Heart right ventricle (tissue), 16 donors: ENCODE measurements around the gene TMEM86B. TPM values are rescaled to one million over a fixed set of nuclear protein-coding genes. Genes with fewer than 3 reads are reported as not detected.
A peak's percentile ranks its signal among the peaks of the same experiment; 100 is the strongest.

Experiments used
- ATAC-seq, 8 donors: fragments of 200-7000 bp; cut with Tn5 transposase; one replicate each; pipeline ENCODE4 v1.9.1; 2020; ENCODE audit warnings: mild to moderate bottlenecking in 8 of 8, moderate library complexity in 8 of 8, moderate number of reproducible peaks in 1 of 8
- DNase-seq, 2 donors: peaks; one replicate each; pipeline ENCODE4 v3.0.0-alpha.2; 2020
- H3K27ac ChIP-seq, 10 donors: fragments of 200-600 bp; sonication (generic) in 2 of 10; one replicate each; pipeline versions ENCODE4 v1.5.0 to v1.8.0; 2020 to 2022; ENCODE audit warnings: mild to moderate bottlenecking in 3 of 10
- H3K27me3 ChIP-seq, 7 donors: fragments of 200-600 bp; one replicate each; pipeline ENCODE4 v1.8.0; 2021 to 2022; ENCODE audit warnings: mild to moderate bottlenecking in 2 of 7
- H3K36me3 ChIP-seq, 9 donors: fragments of 200-600 bp; sonication (generic) in 1 of 9; one replicate each; pipeline versions ENCODE4 v1.5.0 to v1.8.0; 2020 to 2022; ENCODE audit warnings: mild to moderate bottlenecking in 2 of 9
- H3K4me1 ChIP-seq, 9 donors: fragments of 200-600 bp; sonication (generic) in 1 of 9; one replicate each; pipeline versions ENCODE4 v1.5.0 to v1.8.0; 2020 to 2022; ENCODE audit warnings: mild to moderate bottlenecking in 4 of 9
- H3K4me3 ChIP-seq, 10 donors: fragments of 200-600 bp; sonication (generic) in 2 of 10; one replicate each; pipeline versions ENCODE4 v1.5.0 to v1.8.0; 2020 to 2022; ENCODE audit warnings: mild to moderate bottlenecking in 7 of 10, moderate library complexity in 2 of 10
- H3K9me3 ChIP-seq, 11 donors: fragments of 200-600 bp in 10 of 11; sonication (generic) in 2 of 11; one replicate each; pipeline versions ENCODE4 v1.5.0 to v1.8.0; 2013 to 2022; ENCODE audit warnings: mild to moderate bottlenecking in 2 of 11, control low read depth in 1 of 11, moderate library complexity in 1 of 11
- WGBS, 2 donors: extraction: QIAGEN DNeasy Blood & Tissue Kit; methylation state at CpG; one replicate each; pipeline ENCODE4 v1.1.7; 2013; ENCODE audit warnings: inconsistent platforms in 1 of 2; 5-methylcytosine and 5-hydroxymethylcytosine counted together
- intact Hi-C, 10 donors: fragments of 100-400 bp; cut with DNase I; formaldehyde crosslinking; loops; one replicate each; pipeline versions ENCODE4 v1.11.1 to v1.14.2; 2022
- polyA plus RNA-seq, 2 donors: library from polyadenylated mRNA; stranded (reverse); fragments of 200-250 nt; gene quantifications; one replicate each; pipeline ENCODE4 v1.2.3, GENCODE V29; 2013
- total RNA-seq, 10 donors: library from RNA; stranded (reverse); fragmentation: NEBNext Ultra II Directional in 3 of 10; extraction: Animal tissue kit (Norgen Biotek cat#: 25700) in 3 of 10; gene quantifications; one replicate each; pipeline versions ENCODE4 v1.2.1 to v1.2.4, GENCODE V29; 2021 to 2023
- TF ChIP-seq, protein P1 (sequence below), 9 donors: fragments of 200-600 bp; sonication (generic) in 2 of 9; IDR thresholded peaks; one replicate each; pipeline versions ENCODE4 v1.5.0 to v1.8.0; 2021 to 2022; ENCODE audit warnings: antibody characterized with exemption in 9 of 9, mild to moderate bottlenecking in 5 of 9, moderate library complexity in 1 of 9
- donor health status: Arrhythmogenic right ventricular cardiomyopathy.
- donor health status: ischemic (EF 13 %, LVEDD 7.1; RV severe dilation, severe dysfunction).
- donor health status: healthy with polysubstance abuse.
- donor health status: DM: no; HTN: yes; CAD: no.
- donor health status: DM: no; HTN: no; CAD: no.
- donor health status: ischemic (EF 25% LVEDD 6.9; RV normal size, moderate dysfunction).
- donor health status: ischemic (EF 25% LVEDD 5.7; RV mildly dilated, moderate dysfunction).
- donor health status: healthy.
- donor health status: DM: yes; HTN: yes; CAD: no.
- donor health status: Ischemic cardiomyopathy.
- donor health status: ischemic (EF 35%, LVEDD 5.7; RV mildly dilated, moderate dysfunction).
- donor health status: nonischemic (EF 11% LVEDD 7.7; RV severe dilation, severe dysfunction).
- donor health status: DM: yes; HTN: yes; CAD: no.
- donor health status: PGD.
- donor health status: ischemic (EF 29% LVEDD 5.4; RV normal size, mild dysfunction).
- donor health status: nonischemic (EF 23%, LVEDD 6.1; RV moderate dilation, normal function).

The TMEM86B gene
- total and polyA plus RNA-seq, 12 donors, result 0.77 to 5.9 (median 2.0) TPM

DNA sequence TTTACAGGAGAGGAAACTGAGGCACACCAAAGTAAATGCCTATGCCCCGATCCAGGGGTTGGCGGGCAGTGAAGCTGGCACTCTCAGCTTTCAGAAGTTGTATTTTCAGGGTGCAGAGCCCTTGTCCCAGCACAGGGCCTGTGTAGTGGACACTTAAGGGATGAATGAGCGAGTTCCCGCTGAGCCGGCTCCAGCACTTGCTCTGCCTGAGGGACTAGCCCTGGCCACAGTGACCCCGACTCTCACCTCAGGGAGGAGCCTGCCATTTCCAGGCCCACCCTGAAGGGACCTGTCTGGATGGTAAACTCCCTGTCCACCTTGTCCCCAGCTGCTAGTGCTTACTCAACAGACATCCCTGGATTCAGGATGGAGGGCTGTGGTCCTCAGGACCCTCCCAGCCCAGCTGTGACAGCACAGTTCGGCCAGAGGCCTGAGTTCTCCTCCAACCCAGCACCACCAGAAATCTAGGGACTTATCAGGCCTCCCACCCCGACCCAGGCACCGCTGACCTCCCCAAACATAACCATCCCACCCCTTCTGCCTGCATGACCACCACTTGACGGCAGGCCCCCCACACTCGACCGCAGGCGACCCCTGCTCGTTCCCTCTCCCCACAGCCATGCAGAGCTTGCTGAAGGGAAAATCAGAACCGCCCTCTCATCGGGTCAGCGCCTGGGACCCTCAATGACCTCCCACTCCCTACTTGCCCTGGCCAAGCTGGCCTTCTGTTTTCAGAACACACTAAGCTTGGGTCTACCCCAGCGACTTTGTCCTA, 21.9 kb upstream of the TMEM86B start:
- DNase-seq (no peak), ATAC-seq (no peak)
- Histone ChIP-seq H3K4me1 (peaks cover 10 to 80% (median 60%) of the 10 kb centered on the region in 9 donors), H3K36me3 (peaks cover 0 to 46% (median 2%) of the 10 kb centered on the region in 9 donors), H3K27me3 (no peaks in the 10 kb centered on the region), H3K4me3 (no peak overlapping the region), H3K27ac (peak overlapping the region in 2 of 10 donors; percentile 48 to 98), H3K9me3 (no peaks in the 10 kb centered on the region)
- TF ChIP-seq, protein P1, sequence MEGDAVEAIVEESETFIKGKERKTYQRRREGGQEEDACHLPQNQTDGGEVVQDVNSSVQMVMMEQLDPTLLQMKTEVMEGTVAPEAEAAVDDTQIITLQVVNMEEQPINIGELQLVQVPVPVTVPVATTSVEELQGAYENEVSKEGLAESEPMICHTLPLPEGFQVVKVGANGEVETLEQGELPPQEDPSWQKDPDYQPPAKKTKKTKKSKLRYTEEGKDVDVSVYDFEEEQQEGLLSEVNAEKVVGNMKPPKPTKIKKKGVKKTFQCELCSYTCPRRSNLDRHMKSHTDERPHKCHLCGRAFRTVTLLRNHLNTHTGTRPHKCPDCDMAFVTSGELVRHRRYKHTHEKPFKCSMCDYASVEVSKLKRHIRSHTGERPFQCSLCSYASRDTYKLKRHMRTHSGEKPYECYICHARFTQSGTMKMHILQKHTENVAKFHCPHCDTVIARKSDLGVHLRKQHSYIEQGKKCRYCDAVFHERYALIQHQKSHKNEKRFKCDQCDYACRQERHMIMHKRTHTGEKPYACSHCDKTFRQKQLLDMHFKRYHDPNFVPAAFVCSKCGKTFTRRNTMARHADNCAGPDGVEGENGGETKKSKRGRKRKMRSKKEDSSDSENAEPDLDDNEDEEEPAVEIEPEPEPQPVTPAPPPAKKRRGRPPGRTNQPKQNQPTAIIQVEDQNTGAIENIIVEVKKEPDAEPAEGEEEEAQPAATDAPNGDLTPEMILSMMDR (IDR thresholded peaks at IDR 0.05), result no peak
- WGBS, 2 donors, result 93 to 94% methylated on average over 17 to 18 of the region's 18 CpGs
- intact Hi-C loops, result no loop called here

GRCh38 chr19:55249841-55250240, 21.3 kb upstream of the TMEM86B start:
- intact Hi-C loops, result no loop called here
- no peaks in the 10 kb centered on the region for H3K9me3 ChIP-seq
- H3K4me1 ChIP-seq, result peaks cover 10 to 74% (median 54%) of the 10 kb centered on the region in 9 donors
- TF ChIP-seq, protein P1 (IDR thresholded peaks at IDR 0.05), result no peak
- WGBS, 2 donors, result 94 to 95% methylated on average over 11 of the region's 11 CpGs
- no peak overlapping the region for H3K4me3 ChIP-seq
- H3K36me3 ChIP-seq, result peaks cover 0 to 52% (median 8%) of the 10 kb centered on the region in 9 donors
- no peak for ATAC-seq
- H3K27ac ChIP-seq, result no peak overlapping the region
- no peak for DNase-seq
- no peaks in the 10 kb centered on the region for H3K27me3 ChIP-seq

DNA sequence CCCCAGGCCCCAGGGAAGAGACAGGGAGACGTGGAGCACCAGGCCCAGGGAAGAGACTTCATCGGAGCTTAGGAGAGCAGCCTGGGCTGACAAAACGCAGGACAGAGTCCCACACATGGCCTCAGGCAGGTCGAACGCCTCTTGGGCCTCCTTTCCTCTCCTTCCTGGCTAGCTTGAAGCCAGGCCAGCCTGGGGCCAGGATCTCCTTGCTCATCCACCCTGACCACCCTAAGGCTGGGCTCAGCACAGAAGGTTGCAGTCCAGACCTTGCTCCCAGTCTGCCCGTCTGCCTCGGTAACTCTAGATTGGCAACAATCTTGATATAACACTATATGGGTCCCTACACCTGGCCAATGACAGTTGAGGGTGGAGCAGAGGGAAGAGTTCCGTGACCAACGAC, 20.1 kb upstream of the TMEM86B start:
- TF ChIP-seq, protein P1 (IDR thresholded peaks at IDR 0.05), result no peak
- ATAC-seq (no peak), DNase-seq (no peak)
- peak overlapping the region in 2 of 10 donors; percentile 31 to 50 for H3K27ac ChIP-seq
- intact Hi-C loops, result no loop called here
- no peaks in the 10 kb centered on the region for H3K27me3 ChIP-seq
- no peaks in the 10 kb centered on the region for H3K9me3 ChIP-seq
- H3K4me1 ChIP-seq, result peaks cover 10 to 66% (median 47%) of the 10 kb centered on the region in 9 donors
- H3K36me3 ChIP-seq, result peaks cover 0 to 63% (median 18%) of the 10 kb centered on the region in 9 donors
- H3K4me3 ChIP-seq, result no peak overlapping the region
- WGBS, 2 donors, result 67 to 71% methylated on average over 9 of the region's 9 CpGs

DNA sequence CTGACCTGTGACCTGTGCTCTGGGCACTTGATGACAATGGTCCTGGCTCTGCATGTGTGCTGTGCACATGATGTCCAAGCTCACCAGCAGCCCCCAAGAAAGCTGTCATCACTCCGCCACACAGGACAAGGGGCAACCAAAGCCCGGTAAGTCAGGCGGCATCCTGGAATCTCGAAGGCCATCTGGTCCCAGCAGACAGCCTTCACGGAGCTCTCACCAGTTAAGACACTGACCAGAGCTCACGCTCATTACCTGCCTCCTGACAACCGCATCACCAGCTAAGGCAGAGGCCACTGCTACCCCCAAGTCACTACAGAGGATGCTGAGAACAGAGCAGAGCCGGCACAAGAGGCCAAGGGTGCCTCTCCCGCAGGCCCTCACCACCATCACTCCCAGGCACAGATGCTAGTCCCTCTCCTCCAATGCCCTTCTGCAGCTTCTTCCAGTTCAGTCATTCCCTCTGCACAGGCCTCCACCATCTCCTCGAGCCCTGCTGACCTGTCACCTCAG, 19.7 kb upstream of the TMEM86B start:
- Histone ChIP-seq H3K4me3 (no peak overlapping the region), H3K27ac (peak overlapping the region in 6 of 10 donors; percentile 9 to 50 (median 26)), H3K36me3 (peaks cover 0 to 66% (median 23%) of the 10 kb centered on the region in 9 donors), H3K4me1 (peaks cover 10 to 61% (median 47%) of the 10 kb centered on the region in 9 donors), H3K9me3 (no peaks in the 10 kb centered on the region), H3K27me3 (no peaks in the 10 kb centered on the region)
- TF ChIP-seq, protein P1 (IDR thresholded peaks at IDR 0.05), result no peak
- WGBS, 2 donors, result 46 to 51% methylated on average over 10 of the region's 10 CpGs
- DNase-seq, result no peak
- no peak for ATAC-seq
- intact Hi-C loops, result no loop called here
